HepG2 (cell line): ENCODE data around the gene HS6ST2. TPM values are rescaled to one million over a fixed set of nuclear protein-coding genes. Genes with fewer than 3 reads are reported as not detected.

Experiments
- ATAC-seq: fragments of 200-7000 bp; cut with Tn5 transposase; 3 replicates; pipeline ENCODE4 v1.9.1; 2020; ENCODE audit warnings: mild to moderate bottlenecking, moderate library complexity
- BruUV-seq: library from RNA; stranded (reverse); fragments of 400-500 nt; replicated peaks from 2 replicates; lab custom pipeline; 2021; lab: Mats Ljungman, UMichigan
- CTCF ChIA-PET: fragments of 300-600 bp; formaldehyde crosslinking; extraction: SDS; loops from one replicate; lab custom pipeline; 2021; ENCODE audit warnings: low total read pairs, inconsistent platforms, low intra/inter-chr PET ratio; lab: Yijun Ruan, JAX
- POLR2A ChIA-PET: fragments of 350-600 bp; sonication (Branson Sonifier 250); formaldehyde crosslinking; loops from one replicate; lab custom pipeline; 2020; ENCODE audit warnings: antibody characterized with exemption, inconsistent platforms; lab: Yijun Ruan, JAX
- DNase-seq: peaks from one replicate; pipeline ENCODE4 v3.0.0-alpha.2; 2015; ENCODE audit warnings: low spot score
- FAIRE-seq: peaks from 3 replicates; lab custom pipeline; 2011; peaks lifted over from hg19 to GRCh38; lab: Jason Lieb, UNC
- H2AFZ ChIP-seq: one replicate; pipeline ENCODE4 v1.6.1; 2011; ENCODE audit warnings: low read length, inconsistent platforms
- H3K27ac ChIP-seq: fragments of 300-600 bp; 3 replicates; pipeline ENCODE4 v1.8.0; 2011; ENCODE audit warnings: mixed run types, mild to moderate bottlenecking, mixed read lengths, low read length, inconsistent platforms; ENCODE audit not compliant: insufficient read depth; ENCODE audit errors: extremely low read length
- H3K27me3 ChIP-seq, 2 experiments: fragments of 200-600 bp in 1 of 2; 2 replicates in 1 of 2; 3 replicates in 1 of 2; pipeline versions ENCODE4 v1.6.0 to v1.8.0; 2011; ENCODE audit warnings: low read length in 2 of 2, mild to moderate bottlenecking in 2 of 2, moderate library complexity in 2 of 2, inconsistent platforms in 1 of 2; ENCODE audit not compliant: insufficient read depth in 2 of 2, control insufficient read depth in 1 of 2
- H3K36me3 ChIP-seq, 2 experiments: fragments of 200-600 bp in 1 of 2; replicated peaks in 1 of 2; 2 replicates in 1 of 2; 3 replicates in 1 of 2; pipeline versions ENCODE4 v1.5.1 to v1.8.0; 2011; ENCODE audit warnings: low read length in 2 of 2, inconsistent platforms in 1 of 2; ENCODE audit not compliant: insufficient read depth in 2 of 2, control insufficient read depth in 1 of 2
- H3K4me1 ChIP-seq: 2 replicates; pipeline ENCODE4 v1.5.1; 2012; ENCODE audit warnings: low read length, inconsistent platforms; ENCODE audit not compliant: insufficient read depth
- H3K4me2 ChIP-seq: 2 replicates; pipeline ENCODE4 v1.6.0; 2011; ENCODE audit warnings: low read depth, low read length, inconsistent platforms
- H3K4me3 ChIP-seq, 3 experiments: fragments of 200-600 bp in 1 of 3; sonication (generic), shearing (Covaris generic) in 1 of 3; replicated peaks in 1 of 3; 2 replicates each; pipeline ENCODE4 v1.5.1; 2011 to 2016; ENCODE audit warnings: low read length in 3 of 3, inconsistent platforms in 2 of 3, low read depth in 2 of 3, mild to moderate bottlenecking in 2 of 3, control low read depth in 1 of 3, mixed read lengths in 1 of 3; ENCODE audit not compliant: insufficient read depth in 1 of 3
- H3K79me2 ChIP-seq: one replicate; pipeline ENCODE4 v1.6.1; 2011; ENCODE audit warnings: low read length, inconsistent platforms; ENCODE audit not compliant: insufficient read depth
- H3K9ac ChIP-seq: 2 replicates; pipeline ENCODE4 v1.6.0; 2011; ENCODE audit warnings: mild to moderate bottlenecking, low read depth, low read length, inconsistent platforms; ENCODE audit not compliant: insufficient read depth
- H3K9me3 ChIP-seq: 2 replicates; pipeline ENCODE4 v1.5.1; 2012; ENCODE audit warnings: mild to moderate bottlenecking, low read length
- H4K20me1 ChIP-seq: 2 replicates; pipeline ENCODE4 v1.6.0; 2011; ENCODE audit warnings: inconsistent platforms, mild to moderate bottlenecking, low read length, moderate library complexity; ENCODE audit not compliant: insufficient read depth
- DRAP1 ChIP-seq: IDR thresholded peaks from 2 replicates; pipeline ENCODE4 v1.6.1; 2016; ENCODE audit warnings: missing genetic modification reagents, missing compliant biosample characterization
- KMT2B ChIP-seq: IDR thresholded peaks from 2 replicates; pipeline ENCODE4 v1.6.1; 2016; ENCODE audit warnings: missing genetic modification reagents, missing compliant biosample characterization
- PCBP2 ChIP-seq: fragments of 200-400 bp; formaldehyde crosslinking; optimal IDR thresholded peaks from 2 replicates; pipeline ENCODE3; 2018; ENCODE audit warnings: low read length, low read depth; ENCODE audit not compliant: poor library complexity, severe bottlenecking
- SMC3 ChIP-seq: IDR thresholded peaks from 2 replicates; pipeline ENCODE4 v1.6.1; 2011; ENCODE audit warnings: low read length, improper control_type of control experiment
- ZNF549 ChIP-seq: sonication (generic); formaldehyde crosslinking; IDR thresholded peaks from 2 replicates; pipeline ENCODE4 v1.5.0; 2020; ENCODE audit warnings: missing genetic modification reagents
- ZNF75D ChIP-seq: sonication (generic); formaldehyde crosslinking; IDR thresholded peaks from 2 replicates; pipeline ENCODE4 v1.8.1; 2023; ENCODE audit warnings: missing genetic modification reagents, mild to moderate bottlenecking, borderline replicate concordance
- WGBS: methylation state at CpG from one replicate; pipeline ENCODE4 v1.1.6; 2017; ENCODE audit warnings: low lambda C conversion rate; 5-methylcytosine and 5-hydroxymethylcytosine counted together
- in situ Hi-C: cut with HindIII; loops from 2 replicates; pipeline ENCODE4 v1.10.0; 2017; ENCODE audit warnings: low pct_unique_long_range_greater_than_20kb; ENCODE audit not compliant: extremely low pct_ligation_motif_present
- intact Hi-C: fragments of 100-400 bp; cut with micrococcal nuclease; formaldehyde crosslinking; loops from one replicate; pipeline ENCODE4 v1.10.0; 2022; ENCODE audit not compliant: unreplicated experiment
- polyA plus RNA-seq, 8 experiments: library from polyadenylated mRNA; depleted of rRNA in 3 of 8; stranded (reverse) in 7 of 8; unstranded in 1 of 8; fragments of >200 nt; fragmentation: Illumina TruSeq in 4 of 8; extraction: Trizol in 4 of 8; gene quantifications; 2 replicates each; pipeline versions ENCODE4 v1.2.1 to v1.2.3, GENCODE V29; 2011 to 2016; ENCODE audit warnings: low read depth in 4 of 8, missing spikeins in 1 of 8, mixed read lengths in 1 of 8; ENCODE audit not compliant: insufficient read depth in 1 of 8
- small RNA-seq, 3 experiments: library from RNA; depleted of rRNA; stranded (forward); fragments of <200 nt; gene quantifications; one replicate each; pipeline ENCODE3, GENCODE V24; 2012; ENCODE audit warnings: low read depth in 2 of 3, low replicate concordance in 1 of 3; ENCODE audit not compliant: insufficient read length in 3 of 3, insufficient read depth in 2 of 3
- total RNA-seq, 5 experiments: library from RNA; depleted of rRNA; stranded (reverse); fragments of >200 nt; fragmentation: Illumina TruSeq; extraction: Trizol; gene quantifications; 2 replicates each; pipeline ENCODE4 v1.2.3, GENCODE V29; 2016; ENCODE audit warnings: low read depth in 1 of 5
- TF ChIP-seq, protein P1 (sequence below): sonication (generic); formaldehyde crosslinking; conservative IDR thresholded peaks from 2 replicates; pipeline ENCODE4 v1.4.0; 2020; ENCODE audit warnings: missing genetic modification reagents
- TF ChIP-seq, protein P2 (sequence below): sonication (generic); formaldehyde crosslinking; IDR thresholded peaks from 2 replicates; pipeline ENCODE4 v1.9.0; 2021; ENCODE audit warnings: missing genetic modification reagents, borderline replicate concordance

HS6ST2 gene
- total and polyA plus RNA-seq, 2 of the 13 experiments (the other 11 are each of a cell fraction or from before 2014, with no cell fraction given), result 0.05 TPM; not detected in 1

DNA sequence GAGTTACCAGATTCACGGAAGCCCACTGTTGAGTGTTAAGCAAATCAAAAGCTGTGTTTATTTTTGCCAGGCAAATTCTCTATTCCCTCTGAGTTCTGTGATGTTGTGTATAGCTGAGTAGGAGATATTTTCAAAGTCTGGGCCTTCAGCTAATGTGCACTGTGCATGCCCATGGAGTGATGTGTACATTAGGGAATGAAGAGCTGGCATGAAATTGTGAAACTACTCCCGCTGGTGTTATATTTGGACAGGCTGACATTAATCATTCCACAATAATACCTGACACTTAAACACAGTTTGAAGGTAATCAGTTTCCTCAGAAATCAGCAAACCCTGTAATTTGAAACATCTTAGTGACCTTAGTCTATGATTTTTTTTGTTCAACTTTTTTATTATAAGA, 381.5 kb downstream of the HS6ST2 start:
- TF ChIP-seq PCBP2 (no peak), KMT2B (no peak), SMC3 (no peak), ZNF549 (no peak), ZNF75D (CRISPR knock-in tag) (no peak), DRAP1 (no peak)
- TF ChIP-seq, protein P1, sequence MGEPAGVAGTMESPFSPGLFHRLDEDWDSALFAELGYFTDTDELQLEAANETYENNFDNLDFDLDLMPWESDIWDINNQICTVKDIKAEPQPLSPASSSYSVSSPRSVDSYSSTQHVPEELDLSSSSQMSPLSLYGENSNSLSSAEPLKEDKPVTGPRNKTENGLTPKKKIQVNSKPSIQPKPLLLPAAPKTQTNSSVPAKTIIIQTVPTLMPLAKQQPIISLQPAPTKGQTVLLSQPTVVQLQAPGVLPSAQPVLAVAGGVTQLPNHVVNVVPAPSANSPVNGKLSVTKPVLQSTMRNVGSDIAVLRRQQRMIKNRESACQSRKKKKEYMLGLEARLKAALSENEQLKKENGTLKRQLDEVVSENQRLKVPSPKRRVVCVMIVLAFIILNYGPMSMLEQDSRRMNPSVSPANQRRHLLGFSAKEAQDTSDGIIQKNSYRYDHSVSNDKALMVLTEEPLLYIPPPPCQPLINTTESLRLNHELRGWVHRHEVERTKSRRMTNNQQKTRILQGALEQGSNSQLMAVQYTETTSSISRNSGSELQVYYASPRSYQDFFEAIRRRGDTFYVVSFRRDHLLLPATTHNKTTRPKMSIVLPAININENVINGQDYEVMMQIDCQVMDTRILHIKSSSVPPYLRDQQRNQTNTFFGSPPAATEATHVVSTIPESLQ (CRISPR knock-in tag), result no peak
- TF ChIP-seq, protein P2, sequence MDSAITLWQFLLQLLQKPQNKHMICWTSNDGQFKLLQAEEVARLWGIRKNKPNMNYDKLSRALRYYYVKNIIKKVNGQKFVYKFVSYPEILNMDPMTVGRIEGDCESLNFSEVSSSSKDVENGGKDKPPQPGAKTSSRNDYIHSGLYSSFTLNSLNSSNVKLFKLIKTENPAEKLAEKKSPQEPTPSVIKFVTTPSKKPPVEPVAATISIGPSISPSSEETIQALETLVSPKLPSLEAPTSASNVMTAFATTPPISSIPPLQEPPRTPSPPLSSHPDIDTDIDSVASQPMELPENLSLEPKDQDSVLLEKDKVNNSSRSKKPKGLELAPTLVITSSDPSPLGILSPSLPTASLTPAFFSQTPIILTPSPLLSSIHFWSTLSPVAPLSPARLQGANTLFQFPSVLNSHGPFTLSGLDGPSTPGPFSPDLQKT (CRISPR knock-in tag), result no peak
- TF ChIP-seq, all 625 proteins: peak for 0
- ATAC-seq (no peak), FAIRE-seq (no peak), DNase-seq (no peak)
- no peak overlapping the region for H3K4me3 ChIP-seq
- no peaks in the 10 kb centered on the region for H3K36me3 ChIP-seq
- no peaks in the 10 kb centered on the region for H3K9me3 ChIP-seq
- H3K27me3 ChIP-seq, result no peaks in the 10 kb centered on the region
- no peak overlapping the region for H3K27ac ChIP-seq
- BruUV-seq, result no TSS peak
- ChIA-PET POLR2A (no interaction called here), CTCF (no interaction called here)
- no peaks in the 10 kb centered on the region for H3K4me1 ChIP-seq
- H3K4me2 ChIP-seq, result no peak overlapping the region
- intact Hi-C loops, result no loop called here
- no peaks in the 10 kb centered on the region for H4K20me1 ChIP-seq
- H3K9ac ChIP-seq, result no peak overlapping the region
- H2AFZ ChIP-seq, result no peak overlapping the region
- WGBS, result 75% methylated on average over 2 of the region's 2 CpGs
- in situ Hi-C loops, result no loop called here
- H3K79me2 ChIP-seq, result no peaks in the 10 kb centered on the region

Small RNAs within 50 kb of the gene (small RNA-seq; reads per million reads assigned to genes)
- gene RNU6-98P (0.10 to 3.9 (median 0.98) reads per million in 3 experiments), gene Z82205.1 (0 reads per million in 3 experiments)

Other genes starting within 250 kb of the HS6ST2 start
- not detected in 2 replicates for gene USP26, start 138.5 kb upstream of the HS6ST2 start, total RNA-seq (2016; rRNA removed; fragmentation: Illumina TruSeq; extraction: Trizol)
- not detected in 2 replicates for gene USP26, start 138.5 kb upstream of the HS6ST2 start, polyA plus RNA-seq (2011; rRNA removed)